ENCODE measurements around the gene NF1.
"Not testable (repeated sequence)": the region's sequence is repeated elsewhere in the genome, so short reads cannot be mapped to it uniquely, and the experiment has no call there.

NF1 gene

GRCh38 chr17:31195305-31195704 lies 100.5 kb downstream of the NF1 start:
- no peak for DNase-seq

DNA sequence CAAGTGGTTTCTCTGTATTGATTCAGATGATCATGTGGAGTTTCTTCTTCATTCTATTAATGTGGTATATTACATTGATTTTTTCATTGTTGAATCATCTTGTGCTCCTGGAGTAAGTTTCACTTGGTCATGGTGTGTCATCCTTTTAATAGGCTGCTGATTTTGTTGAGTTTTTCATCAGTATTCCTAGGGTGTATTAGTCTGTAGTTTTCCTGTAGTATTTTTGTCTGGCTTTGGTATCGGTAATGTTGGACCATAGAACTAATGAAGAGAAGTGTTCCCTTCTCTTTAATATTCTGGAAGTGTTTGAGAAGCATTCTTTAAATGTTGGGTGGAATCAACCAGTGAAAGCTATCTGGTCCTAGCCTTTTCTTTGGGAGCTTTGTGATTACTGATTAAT lies 103.2 kb downstream of the NF1 start:
- DNase-seq: no peak

DNA sequence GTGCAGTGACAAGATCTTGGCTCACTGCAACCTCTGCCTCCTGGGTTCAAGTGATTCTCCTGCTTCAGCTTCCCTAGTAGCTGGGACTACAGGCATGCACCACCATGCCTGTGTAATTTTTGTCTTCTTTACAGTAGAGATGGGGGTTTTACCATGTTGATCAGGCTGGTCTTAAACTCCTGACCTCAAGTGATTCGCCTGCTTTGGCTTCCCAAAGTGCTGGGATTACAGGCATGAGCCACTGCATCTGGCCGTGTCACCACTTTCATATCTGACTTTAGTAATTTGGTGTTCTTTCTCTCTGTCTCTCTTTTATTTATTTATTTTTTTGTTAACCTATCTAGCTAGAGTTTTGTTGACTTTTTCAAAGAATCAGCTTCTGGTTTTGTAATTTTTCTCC lies 103.9 kb downstream of the NF1 start:
- DNase-seq: not testable (repeated sequence)

DNA sequence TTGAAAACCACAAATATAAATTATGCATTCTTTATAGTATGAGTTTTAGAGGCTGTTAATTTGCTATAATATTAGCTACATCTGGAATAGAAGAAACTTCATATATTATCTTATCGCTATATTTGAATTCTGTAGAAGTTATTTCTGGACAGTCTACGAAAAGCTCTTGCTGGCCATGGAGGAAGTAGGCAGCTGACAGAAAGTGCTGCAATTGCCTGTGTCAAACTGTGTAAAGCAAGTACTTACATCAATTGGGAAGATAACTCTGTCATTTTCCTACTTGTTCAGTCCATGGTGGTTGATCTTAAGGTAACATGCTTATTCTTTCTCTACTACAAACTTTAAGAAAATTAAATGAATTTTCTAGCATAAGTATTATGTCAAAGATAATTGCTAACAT lies 105.5 kb downstream of the NF1 start:
- no peak for DNase-seq

GRCh38 chr17:31202968-31203367 lies 108.2 kb downstream of the NF1 start:
- no peak for DNase-seq

GRCh38 chr17:31211352-31212012 lies 116.7 kb downstream of the NF1 start:
- no peak for DNase-seq

GRCh38 chr17:31216031-31216751 lies 121.4 kb downstream of the NF1 start:
- no peak for DNase-seq

- no peak for DNase-seq
Measured at GRCh38 chr17:31224366-31224765, 129.6 kb downstream of the NF1 start.

- no peak for DNase-seq
Measured at GRCh38 chr17:31225831-31226230, 131.1 kb downstream of the NF1 start.

- no peak for DNase-seq
Measured at GRCh38 chr17:31226373-31226772, 131.6 kb downstream of the NF1 start.

DNA sequence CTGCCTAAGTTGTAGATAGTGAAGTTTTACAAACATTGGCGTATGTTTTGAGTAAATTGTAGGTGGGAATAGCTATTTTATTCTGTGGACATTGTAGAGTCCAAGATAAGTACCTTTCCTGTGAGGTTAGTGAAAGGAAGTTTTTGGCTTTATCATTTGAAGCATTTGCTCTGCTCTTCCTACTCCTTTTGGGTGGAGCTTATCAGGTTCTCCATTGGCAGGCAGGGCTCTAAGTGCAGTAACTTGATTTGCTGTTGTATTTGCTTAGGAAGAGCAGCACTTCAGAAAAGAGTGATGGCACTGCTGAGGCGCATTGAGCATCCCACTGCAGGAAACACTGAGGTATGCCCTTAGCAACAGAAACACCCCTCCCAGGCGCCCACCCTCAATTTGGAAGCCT lies 132.2 kb downstream of the NF1 start:
- no peak for DNase-seq

DNA sequence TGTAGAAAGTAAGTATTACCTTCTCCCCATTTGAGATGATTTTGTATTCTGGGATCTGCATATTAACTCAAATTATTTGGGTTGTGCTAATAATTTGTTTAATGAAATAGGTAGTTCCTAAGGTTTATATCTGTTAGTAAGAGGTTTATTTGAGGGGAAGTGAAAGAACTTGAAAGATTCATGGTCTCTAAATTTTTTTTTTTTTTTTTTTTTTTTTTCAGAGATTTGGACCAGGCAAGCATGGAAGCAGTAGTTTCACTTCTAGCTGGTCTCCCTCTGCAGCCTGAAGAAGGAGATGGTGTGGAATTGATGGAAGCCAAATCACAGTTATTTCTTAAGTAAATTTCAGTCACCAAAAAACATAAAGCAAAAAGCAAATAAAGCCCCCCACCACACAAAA lies 137.1 kb downstream of the NF1 start:
- DNase-seq: no peak

- no peak for DNase-seq
Measured at GRCh38 chr17:31235110-31235509, 140.3 kb downstream of the NF1 start.

- DNase-seq: no peak
Measured at GRCh38 chr17:31236137-31236536, 141.4 kb downstream of the NF1 start.

DNA sequence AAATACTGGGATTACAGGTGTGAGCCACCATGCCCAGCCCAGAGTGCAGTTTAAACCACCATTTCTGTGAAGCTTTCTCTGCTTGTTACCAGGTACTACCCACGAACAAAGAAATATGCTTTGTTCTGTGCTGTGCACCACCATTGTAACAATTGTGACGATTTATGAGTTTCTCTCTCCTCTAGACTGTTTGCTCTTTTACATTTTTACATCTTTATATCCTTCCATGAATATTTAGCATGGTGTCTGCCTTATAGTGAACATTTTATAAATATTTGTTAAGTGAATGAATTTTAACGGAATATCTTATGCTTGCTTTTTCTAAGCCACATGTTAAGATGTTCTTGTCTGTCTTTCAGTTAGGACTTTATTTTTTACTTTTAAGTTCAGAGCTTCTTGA lies 141.9 kb downstream of the NF1 start:
- no peak for DNase-seq

DNA sequence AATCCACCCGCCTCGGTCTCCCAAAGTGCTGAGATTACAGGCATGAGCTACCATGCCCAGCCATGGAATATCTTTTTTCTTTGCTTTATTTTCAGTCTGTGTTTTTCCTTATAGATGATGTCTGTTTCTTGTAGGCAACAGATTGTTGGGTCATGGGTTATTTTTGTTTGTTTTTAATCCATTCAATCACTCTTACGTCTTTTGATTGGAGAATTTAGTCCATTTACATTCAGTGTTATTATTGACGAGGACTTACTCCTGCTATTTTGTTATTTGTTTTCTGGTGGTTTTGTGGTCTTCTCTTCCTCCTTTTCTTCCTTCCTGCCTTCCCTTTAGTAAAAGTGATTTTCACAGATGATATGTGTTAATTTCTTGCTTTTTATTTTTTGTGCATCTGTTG lies 146.3 kb downstream of the NF1 start:
- no peak for DNase-seq

DNA sequence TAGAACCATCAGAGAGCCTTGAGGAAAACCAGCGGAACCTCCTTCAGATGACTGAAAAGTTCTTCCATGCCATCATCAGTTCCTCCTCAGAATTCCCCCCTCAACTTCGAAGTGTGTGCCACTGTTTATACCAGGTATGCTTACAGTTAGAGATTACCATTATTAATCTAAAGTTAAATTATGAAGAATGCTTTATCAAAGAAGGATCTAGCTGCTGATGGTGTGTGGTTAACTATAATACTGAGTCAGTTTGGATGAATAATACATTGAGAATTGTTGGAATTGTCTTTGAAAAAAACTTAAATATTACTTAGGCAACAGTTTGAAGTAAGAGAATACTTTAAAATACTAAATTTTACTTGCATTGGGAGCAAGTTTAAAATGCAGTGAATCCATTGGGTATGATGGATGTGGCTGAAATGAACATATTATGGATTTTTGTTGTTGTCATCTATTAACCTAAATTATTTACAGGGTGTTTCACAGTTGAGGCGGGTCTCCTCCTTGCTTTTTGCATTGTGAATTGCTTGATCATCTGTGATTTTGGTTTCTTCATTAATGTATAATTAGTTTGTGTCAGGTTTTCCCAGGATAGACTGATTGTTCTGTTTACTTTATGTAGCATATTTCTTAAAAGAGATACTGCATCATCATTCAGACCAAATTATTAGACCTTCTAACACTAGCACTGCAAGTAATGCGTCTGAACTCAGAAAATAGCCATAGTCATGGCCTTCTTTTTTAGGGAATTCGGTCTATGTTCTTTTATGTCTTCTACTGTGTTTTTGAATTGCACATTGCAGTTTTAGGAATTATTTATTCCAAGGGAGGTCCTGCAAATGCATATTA lies 154.4 kb downstream of the NF1 start:
- no peak for DNase-seq

DNA sequence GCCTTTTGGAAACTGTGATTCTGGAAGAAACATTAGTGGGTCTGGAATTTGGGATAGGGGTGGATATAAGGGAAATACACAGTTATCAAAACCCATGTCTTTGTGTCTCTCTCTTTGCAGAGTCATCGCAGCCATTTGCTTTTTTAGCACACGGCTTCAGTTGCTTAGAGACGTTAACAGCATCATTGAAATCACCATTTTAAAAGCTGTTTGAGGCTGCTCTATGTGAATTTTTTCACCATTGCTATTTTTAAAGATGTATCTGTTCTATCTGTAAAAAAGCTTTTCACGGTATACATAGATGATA lies 155.0 kb downstream of the NF1 start:
- DNase-seq: no peak

DNA sequence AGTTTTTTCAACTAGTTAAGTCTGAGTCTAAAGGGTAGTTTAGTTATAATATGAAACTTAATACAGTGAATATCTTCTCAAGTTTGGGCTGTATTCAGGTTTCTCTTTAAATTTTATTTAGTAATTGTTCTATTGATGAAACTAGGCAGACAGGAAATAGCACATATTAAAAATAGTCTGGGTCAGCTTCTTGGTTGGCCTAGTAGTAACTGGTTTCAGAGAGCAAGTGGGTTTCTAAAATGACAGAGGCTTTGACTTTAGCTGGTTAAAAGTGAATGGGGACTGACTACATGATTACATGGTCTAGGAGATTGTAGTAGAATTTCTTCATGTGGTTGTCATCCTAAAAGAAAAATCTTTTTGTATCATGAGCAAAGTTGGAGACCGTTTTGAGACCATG lies 155.5 kb downstream of the NF1 start:
- DNase-seq: no peak

DNA sequence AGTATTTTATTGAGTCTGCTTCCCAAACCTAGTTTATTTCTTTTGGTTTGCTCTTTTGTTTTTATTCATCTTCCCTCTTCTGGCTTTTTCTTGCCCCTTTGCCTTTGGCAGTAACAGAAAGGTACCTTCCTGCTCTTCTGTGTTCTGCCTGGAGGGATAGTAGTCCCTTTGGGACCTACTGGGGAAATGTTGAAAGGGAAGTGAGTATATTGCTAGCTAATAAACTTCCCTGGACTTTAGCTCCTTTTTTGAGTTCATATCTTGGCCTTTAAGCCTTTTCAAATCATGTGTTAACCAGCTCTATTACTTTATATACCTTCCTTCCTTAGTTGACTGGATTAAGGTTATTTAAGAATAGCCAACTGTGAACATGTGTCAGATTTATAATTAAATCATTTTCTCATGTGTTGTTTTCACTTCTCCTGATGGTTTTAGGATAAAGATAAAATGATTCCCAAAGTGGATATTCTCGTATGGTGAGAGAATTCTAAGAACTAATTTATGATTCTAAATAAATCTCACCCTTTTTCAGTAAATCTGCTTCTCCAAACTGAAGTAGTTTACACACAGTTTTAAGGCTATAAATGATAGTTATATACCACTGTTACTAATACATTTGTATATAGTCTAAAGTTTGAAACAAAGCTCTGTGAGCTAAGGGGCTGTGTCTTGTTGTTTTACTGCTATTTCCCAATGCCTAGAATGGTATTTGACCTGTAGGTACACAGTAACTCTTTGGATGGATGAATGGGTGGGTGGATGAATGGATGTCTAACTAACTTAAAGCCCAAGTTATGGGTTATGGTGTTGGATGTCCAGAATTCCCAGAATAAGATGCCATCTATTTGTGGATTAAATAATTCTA lies 156.6 kb downstream of the NF1 start:
- DNase-seq: no peak

DNA sequence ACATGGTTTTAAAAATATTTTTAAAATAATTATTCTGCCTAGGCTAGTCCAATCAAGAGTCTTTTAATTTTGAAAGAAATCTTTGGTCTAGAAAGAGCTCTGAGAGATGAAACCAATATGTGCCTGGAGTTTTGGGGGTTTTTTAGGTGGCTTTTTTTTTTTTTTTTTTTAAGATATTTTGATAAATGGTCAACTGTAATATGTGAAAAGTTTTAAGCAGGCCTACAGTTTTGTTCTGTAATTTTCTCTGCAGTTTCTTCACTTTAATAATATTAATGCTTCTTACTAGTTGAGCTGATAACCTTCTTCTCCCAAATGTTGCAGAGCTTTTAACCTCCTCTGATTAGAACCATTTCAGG lies 157.2 kb downstream of the NF1 start:
- DNase-seq: no peak

- no peak for DNase-seq
Measured at GRCh38 chr17:31252741-31253140, 158.0 kb downstream of the NF1 start.

DNA sequence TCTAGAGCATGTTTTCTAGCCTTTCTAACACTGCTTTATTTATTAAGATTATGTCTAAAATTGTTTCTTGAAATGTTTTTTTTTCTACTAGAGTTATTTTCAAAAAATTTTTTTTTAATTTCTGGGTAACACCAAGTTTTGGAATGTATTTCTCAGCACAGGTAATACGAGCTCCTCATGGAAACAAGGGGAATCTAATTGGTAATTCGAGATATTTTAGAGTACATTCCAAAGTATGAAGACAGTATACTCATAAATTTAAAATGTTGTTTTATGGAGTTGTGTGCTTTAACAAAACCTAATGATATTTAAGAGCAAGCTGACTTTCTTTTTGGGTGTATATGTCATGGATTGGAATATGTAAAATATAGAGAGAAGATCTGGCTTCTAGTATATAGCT lies 159.9 kb downstream of the NF1 start:
- no peak for DNase-seq
